ENCODE measurements around the gene BHLHE40.

The BHLHE40 gene

DNA sequence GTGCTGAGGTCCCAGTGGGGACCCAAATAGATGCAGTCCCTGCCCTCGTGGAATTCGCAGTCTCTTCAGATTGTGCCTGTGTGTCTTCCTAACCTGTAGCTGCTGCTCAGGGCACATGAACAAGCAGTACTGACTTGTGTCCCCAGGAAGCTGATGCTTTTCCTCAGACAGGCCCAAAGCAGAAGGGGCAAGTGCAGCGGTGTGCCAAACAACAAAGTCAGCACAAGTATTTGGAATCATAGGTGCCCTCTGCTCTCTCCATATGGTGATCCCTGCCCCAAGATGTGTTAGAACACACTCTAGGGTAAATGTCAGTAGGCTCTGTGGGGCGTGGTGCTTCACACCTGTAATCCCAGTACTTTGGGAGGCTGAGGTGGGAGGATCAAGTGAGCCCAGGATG, 21.9 kb downstream of the BHLHE40 start:
- no peak for DNase-seq (ENCODE audit: low spot score)

- DNase-seq (ENCODE audit: low spot score), result no peak
These were observed 22.6 kb downstream of the BHLHE40 start for GRCh38 chr3:5001805-5002173.

DNA sequence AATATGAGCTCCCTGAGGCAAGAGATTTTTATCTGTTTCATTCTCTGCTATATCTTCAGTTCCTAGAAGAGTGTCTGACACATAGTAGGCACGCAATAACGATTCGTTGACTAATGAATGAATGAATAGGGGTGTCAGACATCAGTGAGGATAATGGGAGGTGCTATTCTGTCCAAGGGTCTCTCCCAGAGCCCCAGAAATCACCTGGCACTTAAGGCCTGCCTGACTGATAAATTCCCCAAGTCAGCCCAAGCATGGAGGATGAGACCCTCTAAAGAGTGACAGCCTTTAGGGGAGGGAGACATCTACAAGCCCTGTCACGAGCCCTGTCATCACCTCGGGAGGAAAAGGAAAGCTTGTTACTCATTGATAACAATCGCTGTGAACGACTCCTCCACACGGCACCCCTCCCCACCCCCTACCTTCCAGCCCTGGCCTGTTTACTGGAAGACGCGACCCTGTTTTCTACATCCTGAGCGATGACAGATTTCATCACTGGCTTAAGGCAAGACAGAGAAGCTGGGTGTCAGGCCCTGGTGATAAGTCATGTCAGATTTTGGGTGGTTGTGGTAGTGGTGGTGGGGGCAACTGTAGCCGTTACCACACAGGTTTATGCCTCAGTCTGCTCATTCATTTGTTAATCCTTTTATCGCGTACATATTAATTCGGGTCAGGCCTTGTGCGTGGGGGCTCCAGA, 23.1 kb downstream of the BHLHE40 start:
- peak; percentile 81 for DNase-seq (ENCODE audit: low spot score)

GRCh38 chr3:5002871-5003247, 23.6 kb downstream of the BHLHE40 start:
- no peak for DNase-seq (ENCODE audit: low spot score)

DNA sequence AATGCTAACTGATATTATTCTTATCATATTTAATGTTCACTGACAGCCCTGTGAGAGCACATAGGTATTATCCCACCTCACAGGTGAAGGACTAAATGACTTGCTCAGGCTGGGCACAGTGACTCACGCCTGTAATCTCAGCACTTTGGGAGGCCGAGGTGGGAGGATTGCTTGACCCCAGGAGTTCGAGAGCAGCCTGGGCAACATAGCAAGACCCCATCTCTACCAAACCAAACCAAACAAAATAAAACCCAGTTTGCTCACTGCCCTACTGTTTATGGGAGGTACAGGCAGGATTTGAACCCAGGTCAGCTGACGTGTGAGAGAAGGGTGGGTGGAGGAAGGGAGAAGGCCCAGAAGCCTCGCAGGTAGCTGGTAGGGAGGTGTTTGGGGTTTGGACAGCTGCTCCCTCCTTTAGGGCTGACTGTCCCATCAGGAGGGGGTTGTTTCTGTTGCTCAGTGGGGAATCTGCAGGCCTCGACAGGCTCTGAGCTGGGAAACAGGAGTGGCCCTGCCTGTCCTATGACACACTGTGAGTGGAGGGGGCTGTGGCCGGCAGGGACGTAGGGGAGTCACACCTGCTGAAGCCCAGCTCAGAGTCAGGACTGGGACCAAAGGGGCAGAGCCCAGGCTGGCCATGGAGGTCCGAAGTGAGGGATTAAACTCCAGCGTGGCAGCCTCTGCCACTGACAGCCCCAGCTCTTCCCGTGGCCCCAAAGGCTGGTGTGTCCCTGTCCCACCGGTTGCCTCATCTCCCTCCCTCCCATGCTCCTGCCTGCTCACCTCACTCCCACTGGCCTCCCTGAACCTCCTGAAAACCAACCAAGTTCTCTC, 25.3 kb downstream of the BHLHE40 start:
- DNase-seq (ENCODE audit: low spot score), result no peak

GRCh38 chr3:5005367-5005766, 26.1 kb downstream of the BHLHE40 start:
- no peak for DNase-seq (ENCODE audit: low spot score)

DNA sequence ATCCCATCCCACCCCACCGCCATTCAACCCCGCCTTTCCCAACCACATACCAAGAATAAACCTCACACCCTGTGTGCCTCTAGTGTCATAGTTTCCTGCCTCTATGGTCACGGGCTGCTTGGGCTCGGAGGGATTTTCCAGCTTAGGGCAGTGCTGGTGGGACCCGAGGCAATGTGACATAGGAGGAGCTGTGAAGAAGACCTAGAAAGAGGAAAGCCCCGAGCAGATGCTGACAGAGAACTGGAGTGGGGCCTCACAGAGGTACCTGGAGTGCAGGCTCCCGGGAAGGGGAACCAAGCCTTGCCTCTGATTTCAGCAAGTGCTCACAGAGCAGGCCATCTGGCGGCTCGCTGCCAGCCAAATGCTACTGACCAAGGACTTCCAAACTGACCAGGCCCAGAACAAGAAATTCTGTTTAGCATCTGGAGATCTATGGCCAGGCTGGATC, 27.5 kb downstream of the BHLHE40 start:
- no peak for DNase-seq (ENCODE audit: low spot score)

DNA sequence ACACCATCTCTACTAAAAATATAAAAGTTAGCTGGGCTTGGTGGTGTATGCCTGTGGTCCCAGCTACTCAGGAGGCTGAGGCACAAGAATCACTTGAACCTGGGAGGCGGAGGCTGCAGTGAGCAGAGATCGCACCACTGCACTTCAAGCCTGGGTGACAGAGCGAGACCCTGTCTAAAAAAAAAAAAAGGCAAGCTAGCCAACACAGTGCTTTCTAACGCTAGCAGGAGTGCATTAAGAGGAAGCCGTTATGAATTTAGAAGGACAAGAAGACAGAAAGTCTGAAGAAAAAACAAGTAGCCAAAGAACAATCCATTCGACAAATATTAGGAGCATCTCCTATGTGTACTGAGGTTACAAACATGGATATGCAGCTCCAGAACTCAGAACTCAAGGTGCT, 28.6 kb downstream of the BHLHE40 start:
- no peak for DNase-seq (ENCODE audit: low spot score)

GRCh38 chr3:5009506-5010109, 30.4 kb downstream of the BHLHE40 start:
- DNase-seq (ENCODE audit: low spot score), result no peak

- DNase-seq (ENCODE audit: low spot score), result no peak
These were observed 30.9 kb downstream of the BHLHE40 start for GRCh38 chr3:5010140-5010539.

DNA sequence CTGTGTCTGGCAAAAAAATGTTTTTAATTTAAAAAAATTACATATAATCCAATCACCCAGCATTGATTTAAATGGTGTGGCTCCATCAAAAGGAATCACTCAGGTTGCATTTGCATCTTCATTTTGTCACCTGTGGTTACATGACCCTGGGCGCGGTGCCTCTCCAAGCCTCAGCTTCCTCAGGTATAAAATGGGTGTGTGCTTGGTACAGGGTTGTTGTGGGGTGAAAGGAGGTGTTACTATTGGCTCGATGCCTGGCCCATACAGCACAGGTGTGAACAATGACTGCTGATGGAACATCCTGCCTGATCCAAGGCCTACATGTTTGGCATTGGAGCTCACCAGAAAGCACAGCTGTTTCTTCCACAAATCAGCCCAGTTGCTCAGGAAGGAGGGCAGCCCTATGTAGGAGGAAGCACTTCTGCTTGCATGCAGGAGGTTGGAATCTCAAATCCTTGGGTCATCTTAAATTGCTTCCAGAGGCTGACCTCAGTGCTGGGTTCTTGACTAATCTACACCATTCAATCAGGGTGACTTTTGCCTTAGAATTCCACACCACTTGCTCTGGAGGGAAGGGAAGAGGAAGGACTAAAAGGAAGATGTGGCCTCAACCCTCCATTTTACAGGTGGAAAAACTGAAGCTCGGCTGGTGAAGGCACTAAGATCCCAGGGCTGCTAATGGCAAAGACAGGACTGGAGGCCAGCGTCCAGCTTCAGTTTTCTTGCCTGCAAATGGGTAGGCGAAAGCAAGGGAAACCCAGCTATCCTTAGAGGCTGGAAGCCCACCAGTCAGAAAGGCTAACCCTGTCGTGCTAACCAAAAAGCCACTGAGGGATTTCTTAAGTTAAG, 31.7 kb downstream of the BHLHE40 start:
- no peak for DNase-seq (ENCODE audit: low spot score)

- no peak for DNase-seq (ENCODE audit: low spot score)
These were observed 32.5 kb downstream of the BHLHE40 start for GRCh38 chr3:5011555-5012256.

DNA sequence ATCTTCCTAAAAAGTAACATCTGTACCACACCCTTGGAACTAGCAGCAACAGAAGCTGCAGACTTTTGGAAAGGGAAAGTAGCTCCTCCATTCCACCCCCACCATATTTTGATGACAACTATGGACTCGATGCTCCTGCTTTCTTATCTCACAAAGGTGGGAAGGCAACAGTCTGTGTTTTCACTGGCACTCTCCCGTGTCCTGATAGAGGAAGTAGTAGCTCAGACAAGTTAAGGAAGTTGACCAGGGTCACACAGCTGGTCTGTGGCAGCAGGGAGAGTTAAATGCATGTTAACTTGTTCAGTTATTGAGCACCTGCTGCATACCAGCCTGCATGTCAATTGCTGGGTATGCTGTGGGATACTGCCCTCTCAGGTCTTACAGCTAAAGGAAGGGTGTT, 33.1 kb downstream of the BHLHE40 start:
- no peak for DNase-seq (ENCODE audit: low spot score)

- peak; percentile 63 for DNase-seq (ENCODE audit: low spot score)
These were observed 34.0 kb downstream of the BHLHE40 start for GRCh38 chr3:5013021-5013906.

DNA sequence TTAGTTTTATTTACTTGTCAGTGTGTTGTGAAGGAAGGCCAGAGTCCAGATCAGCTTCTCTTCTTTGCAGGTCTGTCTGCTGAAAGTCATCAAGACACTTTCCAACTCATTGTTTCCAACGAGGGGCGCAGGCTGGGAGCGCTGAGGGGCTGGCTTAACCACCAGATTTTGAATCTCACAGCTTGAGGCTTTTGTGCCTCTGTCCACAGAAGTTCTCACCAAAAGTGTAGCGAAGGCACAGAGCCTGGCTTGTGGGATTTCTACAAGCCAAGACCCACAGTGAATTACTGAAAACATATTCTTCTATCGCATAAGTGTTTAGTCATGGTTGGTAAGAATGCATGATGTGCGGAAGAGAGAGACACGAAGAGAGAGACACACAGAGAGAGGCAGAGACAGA, 35.2 kb downstream of the BHLHE40 start:
- DNase-seq (ENCODE audit: low spot score), result no peak

DNA sequence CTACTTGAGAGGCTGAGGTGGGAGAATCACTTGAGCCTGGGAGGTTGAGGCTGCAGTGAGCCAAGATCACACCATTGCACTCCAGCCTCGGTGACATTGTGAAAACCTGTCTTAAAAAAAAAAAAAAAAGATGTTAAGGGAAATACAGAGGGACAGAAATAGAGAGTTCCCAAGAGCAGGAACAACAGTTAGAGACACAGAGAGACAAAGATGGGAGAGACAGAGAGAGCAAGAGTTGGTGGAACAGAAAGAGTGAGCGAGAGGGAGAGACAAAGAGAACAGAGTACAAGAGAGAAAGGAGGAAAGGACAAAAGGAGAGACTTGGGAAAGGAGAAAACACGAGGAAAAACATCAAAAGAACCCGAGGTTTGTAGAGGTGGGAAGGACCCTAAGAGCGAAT, 35.8 kb downstream of the BHLHE40 start:
- no peak for DNase-seq (ENCODE audit: low spot score)

- DNase-seq (ENCODE audit: low spot score), result peak; percentile 88
These were observed 37.2 kb downstream of the BHLHE40 start for GRCh38 chr3:5016211-5017161.

DNA sequence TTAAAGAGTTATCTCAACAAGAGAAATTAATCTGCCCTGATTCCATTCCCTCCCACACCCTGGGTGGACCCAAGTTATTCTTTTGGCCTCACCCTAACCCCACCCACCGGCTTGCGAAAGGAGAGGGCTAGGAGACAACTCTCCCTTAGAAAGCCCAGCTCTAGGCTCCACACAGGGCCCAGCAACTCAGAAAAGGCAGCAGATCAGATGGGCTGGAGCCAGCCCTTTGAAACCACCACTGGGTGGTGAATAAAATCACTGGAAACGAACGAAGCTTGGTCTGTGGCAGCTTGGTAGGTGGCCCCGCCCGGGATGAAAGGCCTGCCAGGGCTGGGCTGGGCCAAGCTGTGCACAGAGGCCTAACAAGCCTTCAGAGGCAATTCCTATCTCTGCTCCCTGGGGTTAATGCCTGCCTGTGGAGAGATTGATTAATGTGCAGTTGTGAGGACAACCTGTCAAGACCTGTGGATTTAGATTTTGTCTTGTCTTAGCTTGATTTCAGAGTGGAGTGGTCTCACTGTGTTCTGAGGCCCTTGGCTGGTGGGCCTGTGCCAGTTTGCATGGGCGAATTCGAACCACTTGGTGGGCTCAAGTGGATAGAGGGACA, 38.8 kb downstream of the BHLHE40 start:
- no peak for DNase-seq (ENCODE audit: low spot score)
